HCT116 (cell line): ENCODE data around the gene WDR37.

ENCODE experiments used
- CBX3 ChIP-seq: IDR thresholded peaks from 2 replicates; pipeline ENCODE4 v1.6.1; 2012; ENCODE audit warnings: low read depth
- CEBPB ChIP-seq: IDR thresholded peaks from 2 replicates; pipeline ENCODE4 v1.6.1; 2012; ENCODE audit warnings: low read depth
- CTCF ChIP-seq, 3 experiments: fragments of 200-600 bp in 1 of 3; sonication (generic) in 1 of 3; IDR thresholded peaks in 2 of 3; conservative IDR thresholded peaks in 1 of 3; 2 replicates each; pipeline ENCODE4 v1.5.1; 2012 to 2017; ENCODE audit warnings: low read depth in 2 of 3, low read length in 2 of 3, antibody characterized with exemption in 1 of 3, borderline replicate concordance in 1 of 3, control low read depth in 1 of 3, mild to moderate bottlenecking in 1 of 3, mixed read lengths in 1 of 3, mixed run types in 1 of 3, moderate library complexity in 1 of 3; ENCODE audit not compliant: insufficient read depth in 1 of 3
- EZH2 ChIP-seq: fragments of 200-600 bp; sonication (generic); IDR thresholded peaks from 2 replicates; pipeline ENCODE4 v1.6.1; 2017; ENCODE audit warnings: antibody characterized with exemption, mixed run types
- JUND ChIP-seq: IDR thresholded peaks from 2 replicates; pipeline ENCODE4 v1.6.1; 2012
- POLR2A ChIP-seq: IDR thresholded peaks from 2 replicates; pipeline ENCODE4 v1.7.0; 2011; ENCODE audit warnings: borderline replicate concordance; ENCODE audit not compliant: insufficient read depth, insufficient read length; ENCODE audit errors: extremely low read depth
- POLR2AphosphoS5 ChIP-seq: IDR thresholded peaks from 2 replicates; pipeline ENCODE4 v1.6.1; 2011; ENCODE audit warnings: mild to moderate bottlenecking, low read depth, low read length, moderate library complexity
- RAD21 ChIP-seq: IDR thresholded peaks from 2 replicates; pipeline ENCODE4 v1.6.1; 2012; ENCODE audit warnings: low read depth, mild to moderate bottlenecking
- SIN3A ChIP-seq: IDR thresholded peaks from 2 replicates; pipeline ENCODE4 v1.6.1; 2012; ENCODE audit warnings: low read depth
- YY1 ChIP-seq: IDR thresholded peaks from 2 replicates; pipeline ENCODE4 v1.6.1; 2011; ENCODE audit warnings: low read length, low read depth, moderate library complexity, mild to moderate bottlenecking; ENCODE audit not compliant: insufficient replicate concordance; ENCODE audit errors: extremely low read depth
- ZBTB33 ChIP-seq: IDR thresholded peaks from 2 replicates; pipeline ENCODE4 v1.6.1; 2011; ENCODE audit warnings: mild to moderate bottlenecking, low read length, moderate library complexity; ENCODE audit not compliant: insufficient replicate concordance; ENCODE audit errors: extremely low read depth
- ZFX ChIP-seq: fragments of 450-650 bp; IDR thresholded peaks from 2 replicates; pipeline ENCODE4 v1.6.1; 2017
- ZNF274 ChIP-seq: fragments of 200-500 bp; sonication (Bioruptor generic); IDR thresholded peaks from 2 replicates; pipeline ENCODE4 v1.6.1; 2014; ENCODE audit warnings: mild to moderate bottlenecking, low read depth, low read length, inconsistent platforms

GRCh38 chr10:1068380-1069361 is 12.5 kb downstream of the WDR37 start:
- TF ChIP-seq CTCF (IDR thresholded peaks at IDR 0.05 in 2 of 3, conservative IDR thresholded peaks at IDR 0.05 in 1 of 3; ENCODE audit: borderline replicate concordance in 1 of 3, insufficient read depth in 1 of 3, low read depth in 2 of 3, low read length in 2 of 3), result no peak
- no peak for TF ChIP-seq RAD21
- TF ChIP-seq ZNF274, result no peak
- no peak for TF ChIP-seq EZH2
- no peak for TF ChIP-seq POLR2A
- TF ChIP-seq CBX3, result no peak
- TF ChIP-seq POLR2AphosphoS5, result no peak
- TF ChIP-seq ZFX, result no peak
- TF ChIP-seq SIN3A, result no peak
- no peak for TF ChIP-seq JUND
- TF ChIP-seq ZBTB33, result no peak
- TF ChIP-seq CEBPB, result no peak
- TF ChIP-seq YY1, result no peak
